Measurements from ENCODE around the gene COQ4. TPM values are rescaled to one million over a fixed set of nuclear protein-coding genes. Genes with fewer than 3 reads are reported as not detected.

The COQ4 gene
- total and polyA plus RNA-seq, 2 experiments from 2014 or later = 35.3 to 37.0 TPM

GRCh38 chr9:128296340-128297220 lies 26.1 kb upstream of the COQ4 start:
- Mint-ChIP-seq H3K9me3 (no peaks in the 10 kb centered on the region), H3K4me1 (peaks cover 3% of the 10 kb centered on the region; the same call in 2 of the 3 replicates), H3K36me3 (ENCODE audit: low read depth) (no peaks in the 10 kb centered on the region), H3K27me3 (ENCODE audit: insufficient read depth, low read depth, poor library complexity) (peaks cover 9% of the 10 kb centered on the region), H3K27ac (no peak overlapping the region), H3K4me3 (no peak overlapping the region)
- ATAC-seq = no peak
- H3K27me3 ChIP-seq (ENCODE audit: insufficient read depth) = no peaks in the 10 kb centered on the region
- no peaks in the 10 kb centered on the region for H3K79me2 ChIP-seq (replicated peaks; ENCODE audit: insufficient read depth)
- H2AFZ ChIP-seq = no peak overlapping the region
- H3K4me2 ChIP-seq = no peak overlapping the region
- 0 out of 2 replicates have a peak, but pooled peaks cover 2% of the 10 kb centered on the region for H3F3A ChIP-seq (replicated peaks; ENCODE audit: low read depth)
- H3K4me3 ChIP-seq = no peak overlapping the region
- no peak for TF ChIP-seq ZNF114 (CRISPR knock-in tag; IDR thresholded peaks at IDR 0.05)
- TF ChIP-seq, protein P1, sequence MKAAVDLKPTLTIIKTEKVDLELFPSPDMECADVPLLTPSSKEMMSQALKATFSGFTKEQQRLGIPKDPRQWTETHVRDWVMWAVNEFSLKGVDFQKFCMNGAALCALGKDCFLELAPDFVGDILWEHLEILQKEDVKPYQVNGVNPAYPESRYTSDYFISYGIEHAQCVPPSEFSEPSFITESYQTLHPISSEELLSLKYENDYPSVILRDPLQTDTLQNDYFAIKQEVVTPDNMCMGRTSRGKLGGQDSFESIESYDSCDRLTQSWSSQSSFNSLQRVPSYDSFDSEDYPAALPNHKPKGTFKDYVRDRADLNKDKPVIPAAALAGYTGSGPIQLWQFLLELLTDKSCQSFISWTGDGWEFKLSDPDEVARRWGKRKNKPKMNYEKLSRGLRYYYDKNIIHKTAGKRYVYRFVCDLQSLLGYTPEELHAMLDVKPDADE (IDR thresholded peaks at IDR 0.05) = no peak
- no peak for TF ChIP-seq NANOG (IDR thresholded peaks at IDR 0.05; ENCODE audit: borderline replicate concordance)
- TF ChIP-seq, protein P2, sequence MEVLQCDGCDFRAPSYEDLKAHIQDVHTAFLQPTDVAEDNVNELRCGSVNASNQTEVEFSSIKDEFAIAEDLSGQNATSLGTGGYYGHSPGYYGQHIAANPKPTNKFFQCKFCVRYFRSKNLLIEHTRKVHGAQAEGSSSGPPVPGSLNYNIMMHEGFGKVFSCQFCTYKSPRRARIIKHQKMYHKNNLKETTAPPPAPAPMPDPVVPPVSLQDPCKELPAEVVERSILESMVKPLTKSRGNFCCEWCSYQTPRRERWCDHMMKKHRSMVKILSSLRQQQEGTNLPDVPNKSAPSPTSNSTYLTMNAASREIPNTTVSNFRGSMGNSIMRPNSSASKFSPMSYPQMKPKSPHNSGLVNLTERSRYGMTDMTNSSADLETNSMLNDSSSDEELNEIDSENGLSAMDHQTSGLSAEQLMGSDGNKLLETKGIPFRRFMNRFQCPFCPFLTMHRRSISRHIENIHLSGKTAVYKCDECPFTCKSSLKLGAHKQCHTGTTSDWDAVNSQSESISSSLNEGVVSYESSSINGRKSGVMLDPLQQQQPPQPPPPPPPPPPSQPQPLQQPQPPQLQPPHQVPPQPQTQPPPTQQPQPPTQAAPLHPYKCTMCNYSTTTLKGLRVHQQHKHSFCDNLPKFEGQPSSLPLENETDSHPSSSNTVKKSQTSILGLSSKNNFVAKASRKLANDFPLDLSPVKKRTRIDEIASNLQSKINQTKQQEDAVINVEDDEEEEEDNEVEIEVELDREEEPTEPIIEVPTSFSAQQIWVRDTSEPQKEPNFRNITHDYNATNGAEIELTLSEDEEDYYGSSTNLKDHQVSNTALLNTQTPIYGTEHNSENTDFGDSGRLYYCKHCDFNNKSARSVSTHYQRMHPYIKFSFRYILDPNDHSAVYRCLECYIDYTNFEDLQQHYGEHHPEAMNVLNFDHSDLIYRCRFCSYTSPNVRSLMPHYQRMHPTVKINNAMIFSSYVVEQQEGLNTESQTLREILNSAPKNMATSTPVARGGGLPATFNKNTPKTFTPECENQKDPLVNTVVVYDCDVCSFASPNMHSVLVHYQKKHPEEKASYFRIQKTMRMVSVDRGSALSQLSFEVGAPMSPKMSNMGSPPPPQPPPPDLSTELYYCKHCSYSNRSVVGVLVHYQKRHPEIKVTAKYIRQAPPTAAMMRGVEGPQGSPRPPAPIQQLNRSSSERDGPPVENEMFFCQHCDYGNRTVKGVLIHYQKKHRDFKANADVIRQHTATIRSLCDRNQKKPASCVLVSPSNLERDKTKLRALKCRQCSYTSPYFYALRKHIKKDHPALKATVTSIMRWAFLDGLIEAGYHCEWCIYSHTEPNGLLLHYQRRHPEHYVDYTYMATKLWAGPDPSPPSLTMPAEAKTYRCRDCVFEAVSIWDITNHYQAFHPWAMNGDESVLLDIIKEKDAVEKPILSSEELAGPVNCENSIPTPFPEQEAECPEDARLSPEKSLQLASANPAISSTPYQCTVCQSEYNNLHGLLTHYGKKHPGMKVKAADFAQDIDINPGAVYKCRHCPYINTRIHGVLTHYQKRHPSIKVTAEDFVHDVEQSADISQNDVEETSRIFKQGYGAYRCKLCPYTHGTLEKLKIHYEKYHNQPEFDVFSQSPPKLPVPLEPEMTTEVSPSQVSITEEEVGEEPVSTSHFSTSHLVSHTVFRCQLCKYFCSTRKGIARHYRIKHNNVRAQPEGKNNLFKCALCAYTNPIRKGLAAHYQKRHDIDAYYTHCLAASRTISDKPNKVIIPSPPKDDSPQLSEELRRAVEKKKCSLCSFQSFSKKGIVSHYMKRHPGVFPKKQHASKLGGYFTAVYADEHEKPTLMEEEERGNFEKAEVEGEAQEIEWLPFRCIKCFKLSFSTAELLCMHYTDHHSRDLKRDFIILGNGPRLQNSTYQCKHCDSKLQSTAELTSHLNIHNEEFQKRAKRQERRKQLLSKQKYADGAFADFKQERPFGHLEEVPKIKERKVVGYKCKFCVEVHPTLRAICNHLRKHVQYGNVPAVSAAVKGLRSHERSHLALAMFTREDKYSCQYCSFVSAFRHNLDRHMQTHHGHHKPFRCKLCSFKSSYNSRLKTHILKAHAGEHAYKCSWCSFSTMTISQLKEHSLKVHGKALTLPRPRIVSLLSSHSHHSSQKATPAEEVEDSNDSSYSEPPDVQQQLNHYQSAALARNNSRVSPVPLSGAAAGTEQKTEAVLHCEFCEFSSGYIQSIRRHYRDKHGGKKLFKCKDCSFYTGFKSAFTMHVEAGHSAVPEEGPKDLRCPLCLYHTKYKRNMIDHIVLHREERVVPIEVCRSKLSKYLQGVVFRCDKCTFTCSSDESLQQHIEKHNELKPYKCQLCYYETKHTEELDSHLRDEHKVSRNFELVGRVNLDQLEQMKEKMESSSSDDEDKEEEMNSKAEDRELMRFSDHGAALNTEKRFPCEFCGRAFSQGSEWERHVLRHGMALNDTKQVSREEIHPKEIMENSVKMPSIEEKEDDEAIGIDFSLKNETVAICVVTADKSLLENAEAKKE (CRISPR knock-in tag; IDR thresholded peaks at IDR 0.05) = no peak
- no peak for TF ChIP-seq CREB1 (CRISPR knock-in tag; IDR thresholded peaks at IDR 0.05; ENCODE audit: low read depth)
- TF ChIP-seq POLR2AphosphoS5 (IDR thresholded peaks at IDR 0.05; ENCODE audit: low read depth) = no peak
- TF ChIP-seq CTCF (conservative IDR thresholded peaks at IDR 0.05; ENCODE audit: low read depth in 2 of 2) = no peak
- no peak for TF ChIP-seq ZNF331 (CRISPR knock-in tag; IDR thresholded peaks at IDR 0.05; ENCODE audit: low read depth)
- H3K36me3 ChIP-seq (ENCODE audit: insufficient read depth) = no peaks in the 10 kb centered on the region
- no peaks in the 10 kb centered on the region for H4K20me1 ChIP-seq (replicated peaks; ENCODE audit: insufficient read depth)
- H3K4me1 ChIP-seq (ENCODE audit: insufficient read depth) = no peaks in the 10 kb centered on the region; the same call in 1 of the 2 replicates
- DNase-seq (ENCODE audit: low spot score) = no peak
- no peak overlapping the region for H3K27ac ChIP-seq (ENCODE audit: low read depth)
- H3K9me2 ChIP-seq (ENCODE audit: insufficient read depth) = no peaks in the 10 kb centered on the region
